IMR-90 (cell line): ENCODE results near the gene FMNL1. TPM values are rescaled to one million over a fixed set of nuclear protein-coding genes. Genes with fewer than 3 reads are reported as not detected.

Source experiments
- ATAC-seq: fragments of 200-7000 bp; cut with Tn5 transposase; 2 replicates; pipeline ENCODE4 v1.9.1; 2020; ENCODE audit warnings: low read depth, mild to moderate bottlenecking, moderate library complexity
- BruUV-seq: library from RNA; stranded (reverse); fragments of 400-500 nt; replicated peaks from 2 replicates; lab custom pipeline; 2021; lab: Mats Ljungman, UMichigan
- CTCF ChIA-PET: fragments of 300-600 bp; formaldehyde crosslinking; extraction: SDS; loops from one replicate; lab custom pipeline; 2021; ENCODE audit warnings: antibody characterized with exemption; lab: Yijun Ruan, JAX
- POLR2A ChIA-PET: fragments of 300-600 bp; sonication (Branson Sonifier 250); formaldehyde crosslinking; loops from one replicate; lab custom pipeline; 2022; ENCODE audit warnings: antibody characterized with exemption; ENCODE audit not compliant: unreplicated experiment; lab: Charles Lee
- DNase-seq: peaks from one replicate; pipeline ENCODE4 v3.0.0; 2013
- H2AFZ ChIP-seq: replicated peaks from 2 replicates; pipeline ENCODE3; 2013; ENCODE audit warnings: low read length, mild to moderate bottlenecking; ENCODE audit not compliant: poor library complexity
- H2AK5ac ChIP-seq: 2 replicates; pipeline ENCODE4 v1.6.1; 2013; ENCODE audit warnings: low read depth, low read length, inconsistent platforms
- H2AK9ac ChIP-seq: replicated peaks from 2 replicates; pipeline ENCODE3; 2013; ENCODE audit warnings: mild to moderate bottlenecking, low read depth, low read length, moderate library complexity; ENCODE audit not compliant: poor library complexity
- H2BK120ac ChIP-seq: 2 replicates; pipeline ENCODE4 v1.6.1; 2013; ENCODE audit warnings: low read depth, low read length, inconsistent platforms
- H2BK15ac ChIP-seq: 3 replicates; pipeline ENCODE4 v1.6.1; 2013; ENCODE audit warnings: low read depth, low read length, inconsistent platforms
- H2BK20ac ChIP-seq: 2 replicates; pipeline ENCODE4 v1.6.1; 2013; ENCODE audit warnings: low read depth, mild to moderate bottlenecking, inconsistent platforms, low read length, moderate library complexity
- H2BK5ac ChIP-seq: 2 replicates; pipeline ENCODE4 v1.6.1; 2013; ENCODE audit warnings: mild to moderate bottlenecking, low read depth, low read length, inconsistent platforms; ENCODE audit not compliant: poor library complexity, severe bottlenecking
- H3K14ac ChIP-seq: replicated peaks from 2 replicates; pipeline ENCODE4 v1.6.1; 2013; ENCODE audit warnings: low read depth, low read length, inconsistent platforms
- H3K18ac ChIP-seq: 2 replicates; pipeline ENCODE4 v1.6.1; 2013; ENCODE audit warnings: low read depth, low read length, control low read depth
- H3K23ac ChIP-seq: 2 replicates; pipeline ENCODE4 v1.6.1; 2013; ENCODE audit warnings: low read depth, low read length, inconsistent platforms
- H3K27ac ChIP-seq: 2 replicates; pipeline ENCODE4 v1.5.1; 2013; ENCODE audit warnings: mild to moderate bottlenecking, control low read depth, low read length; ENCODE audit not compliant: insufficient read depth
- H3K27me3 ChIP-seq: 2 replicates; pipeline ENCODE4 v1.6.1; 2013; ENCODE audit warnings: low read length; ENCODE audit not compliant: control insufficient read depth, insufficient read depth
- H3K36me3 ChIP-seq: 2 replicates; pipeline ENCODE4 v1.6.1; 2013; ENCODE audit warnings: low read length, mixed read lengths; ENCODE audit not compliant: control insufficient read depth, insufficient read depth
- H3K4ac ChIP-seq: 2 replicates; pipeline ENCODE4 v1.6.1; 2013; ENCODE audit warnings: low read depth, low read length, inconsistent platforms
- H3K4me1 ChIP-seq: 2 replicates; pipeline ENCODE4 v1.6.1; 2013; ENCODE audit warnings: low read length, mixed read lengths; ENCODE audit not compliant: control insufficient read depth, insufficient read depth
- H3K4me2 ChIP-seq: 2 replicates; pipeline ENCODE4 v1.6.1; 2013; ENCODE audit warnings: low read depth, mild to moderate bottlenecking, control low read depth, low read length, moderate library complexity
- H3K4me3 ChIP-seq: 2 replicates; pipeline ENCODE4 v1.5.1; 2013; ENCODE audit warnings: low read depth, mild to moderate bottlenecking, control low read depth, low read length, moderate library complexity; ENCODE audit not compliant: insufficient read depth
- H3K56ac ChIP-seq: 2 replicates; pipeline ENCODE4 v1.6.1; 2013; ENCODE audit warnings: low read length, inconsistent platforms; ENCODE audit not compliant: insufficient read depth; ENCODE audit errors: extremely low read depth
- H3K79me1 ChIP-seq, 2 experiments: 2 replicates each; pipeline ENCODE4 v1.6.1; 2013; ENCODE audit warnings: low read length in 2 of 2, inconsistent platforms in 1 of 2, low read depth in 1 of 2
- H3K9ac ChIP-seq: 2 replicates; pipeline ENCODE4 v1.6.1; 2013; ENCODE audit warnings: low read depth, low read length, control low read depth
- H3K9me1 ChIP-seq: 2 replicates; pipeline ENCODE4 v1.6.1; 2013; ENCODE audit warnings: low read length, inconsistent platforms; ENCODE audit not compliant: insufficient read depth
- H3K9me3 ChIP-seq: 2 replicates; pipeline ENCODE4 v1.6.1; 2013; ENCODE audit warnings: low read length; ENCODE audit not compliant: control insufficient read depth, insufficient read depth
- H4K20me1 ChIP-seq: 2 replicates; pipeline ENCODE4 v1.6.1; 2013; ENCODE audit warnings: low read length, inconsistent platforms; ENCODE audit not compliant: insufficient read depth
- H4K5ac ChIP-seq: 2 replicates; pipeline ENCODE4 v1.6.1; 2013; ENCODE audit warnings: mild to moderate bottlenecking, low read depth, low read length, control low read depth
- H4K8ac ChIP-seq, 2 experiments: 2 replicates each; pipeline ENCODE4 v1.6.1; 2013; ENCODE audit warnings: low read depth in 2 of 2, low read length in 2 of 2, control low read depth in 1 of 2, inconsistent platforms in 1 of 2
- H4K91ac ChIP-seq: 2 replicates; pipeline ENCODE4 v1.6.1; 2013; ENCODE audit warnings: low read depth, low read length, inconsistent platforms; ENCODE audit not compliant: insufficient read depth
- BHLHE40 ChIP-seq: fragments of 150-350 bp; IDR thresholded peaks from 2 replicates; pipeline ENCODE4 v1.6.1; 2016; ENCODE audit warnings: mild to moderate bottlenecking, low read depth, low read length
- CHD1 ChIP-seq: IDR thresholded peaks from 2 replicates; pipeline ENCODE4 v1.6.1; 2012; ENCODE audit warnings: low read depth, low read length, improper control_type of control experiment
- MXI1 ChIP-seq: IDR thresholded peaks from 2 replicates; pipeline ENCODE4 v1.6.1; 2012; ENCODE audit warnings: low read depth, mild to moderate bottlenecking, low read length, moderate library complexity, borderline replicate concordance
- POLR2A ChIP-seq: IDR thresholded peaks from 2 replicates; pipeline ENCODE4 v1.6.1; 2012; ENCODE audit warnings: mild to moderate bottlenecking, low read depth, low read length
- RAD21 ChIP-seq: IDR thresholded peaks from 2 replicates; pipeline ENCODE4 v1.6.1; 2012; ENCODE audit warnings: low read length, improper control_type of control experiment
- whole genome bisulfite sequencing, 2 experiments: methylation state at CpG; one replicate each; pipeline versions ENCODE4 v1.1.5 to v1.1.7; 2013; ENCODE audit warnings: missing lambda C conversion rate in 2 of 2; ENCODE audit not compliant: insufficient read length in 1 of 2; ENCODE audit errors: extremely low coverage in 2 of 2; 5-methylcytosine and 5-hydroxymethylcytosine counted together
- dilution Hi-C: fragments of 300-500 bp; cut with HindIII; formaldehyde crosslinking; loops from one replicate; pipeline ENCODE4 v1.14.3; 2018; ENCODE audit warnings: low sequenced_read_pairs; ENCODE audit not compliant: unreplicated experiment
- in situ Hi-C: fragments of 300-500 bp; cut with MboI; formaldehyde crosslinking; loops from 3 replicates; pipeline ENCODE4 v1.14.3; 2019; ENCODE audit warnings: low sequenced_read_pairs, inconsistent platforms, mixed read lengths
- intact Hi-C: fragments of 100-400 bp; cut with micrococcal nuclease; formaldehyde crosslinking; loops from 2 replicates; pipeline ENCODE4 v1.10.0; 2022
- polyA plus RNA-seq, 3 experiments: library from polyadenylated mRNA; depleted of rRNA; stranded (reverse); fragments of >200 nt; gene quantifications; 2 replicates each; pipeline ENCODE4 v1.2.3, GENCODE V29; 2012; ENCODE audit warnings: low replicate concordance in 1 of 3
- total RNA-seq: library from RNA; depleted of rRNA; stranded (reverse); fragments of >200 nt; gene quantifications from 2 replicates; pipeline ENCODE4 v1.2.3, GENCODE V29; 2012
- TF ChIP-seq, protein P1 (sequence below): fragments of 150-350 bp; IDR thresholded peaks from 2 replicates; pipeline ENCODE4 v1.6.1; 2017; ENCODE audit warnings: mild to moderate bottlenecking, antibody characterized with exemption, low read length, low read depth

Gene FMNL1
- total and polyA plus RNA-seq, 2 of the 4 experiments (the other 2 are of a cell fraction) = 0.36 to 2.3 TPM

DNA sequence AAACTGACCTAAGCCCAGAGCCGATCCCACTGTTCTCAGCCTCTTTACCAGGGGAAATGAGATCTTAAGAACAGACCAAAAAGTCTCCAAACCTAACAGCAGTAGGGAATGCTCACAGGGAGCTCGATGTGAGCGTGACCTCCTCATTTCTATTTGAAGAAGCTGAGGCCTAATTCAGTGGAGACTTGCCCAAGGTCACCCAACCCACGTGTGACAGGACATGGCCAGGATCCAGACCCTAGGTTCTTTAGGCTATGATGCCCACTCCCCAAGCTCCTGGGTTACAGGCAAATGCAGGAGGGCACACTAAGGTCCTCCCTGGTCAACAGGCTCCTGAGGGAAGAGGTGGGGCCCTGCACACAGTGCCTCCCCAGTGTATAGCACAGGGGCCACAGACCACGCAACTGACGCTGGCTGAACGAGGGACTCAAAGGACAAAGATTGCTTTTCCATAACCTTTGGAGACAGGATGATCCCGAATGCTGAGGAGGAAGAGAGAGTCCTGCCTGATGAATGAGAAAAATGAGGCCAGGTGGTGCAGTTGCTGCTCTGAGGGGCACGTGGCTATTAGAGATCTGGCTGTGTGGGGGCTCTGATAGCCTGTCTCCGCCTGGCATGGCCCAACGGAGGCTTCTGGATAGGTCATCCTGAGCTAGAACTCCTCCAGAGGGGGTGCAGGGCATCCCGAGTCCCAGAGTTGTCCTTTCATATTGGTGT, 71.2 kb downstream of the FMNL1 start:
- Histone ChIP-seq H2BK20ac (peak overlapping the region; percentile 21; the same call in 1 of the 2 replicates), H3K4me3 (no peak overlapping the region), H3K4me1 (peaks cover 38% of the 10 kb centered on the region), H3K27me3 (no peaks in the 10 kb centered on the region), H3K9me3 (no peaks in the 10 kb centered on the region), H3K4ac (peak overlapping the region; percentile 59), H3K79me1 (peaks cover 43 to 85% of the 10 kb centered on the region in 2 experiments), H2AFZ (peak overlapping the region; percentile 48), H2AK5ac (peak overlapping the region; percentile 83), H3K36me3 (peaks cover 25% of the 10 kb centered on the region), H2BK15ac (0 out of 3 replicates have a peak overlapping the region, but pooled peaks have one; percentile 9), H3K18ac (0 out of 2 replicates have a peak overlapping the region, but pooled peaks have one; percentile 2), H2BK5ac (peak overlapping the region; percentile 11), H3K56ac (no peak overlapping the region), H3K14ac (peak overlapping the region; percentile 66; the same call in 1 of the 2 replicates), H3K9me1 (peaks cover 53% of the 10 kb centered on the region), H3K27ac (peak overlapping the region; percentile 4; the same call in 1 of the 2 replicates), H2BK120ac (no peak overlapping the region; the same call in 1 of the 2 replicates), H3K4me2 (no peak overlapping the region; the same call in 1 of the 2 replicates), H4K5ac (no peak overlapping the region), H3K9ac (no peak overlapping the region), H4K20me1 (peaks cover 72% of the 10 kb centered on the region), H4K8ac (peak overlapping the region in 1 of 2 experiments; percentile 46; a peak in 1 of 4 replicates), H2AK9ac (peak overlapping the region; percentile 60), H3K23ac (peak overlapping the region; percentile 68), H4K91ac (peak overlapping the region; percentile 45; the same call in 1 of the 2 replicates)
- POLR2A ChIA-PET = no interaction called here
- TF ChIP-seq MXI1 = no peak
- TF ChIP-seq, protein P1, sequence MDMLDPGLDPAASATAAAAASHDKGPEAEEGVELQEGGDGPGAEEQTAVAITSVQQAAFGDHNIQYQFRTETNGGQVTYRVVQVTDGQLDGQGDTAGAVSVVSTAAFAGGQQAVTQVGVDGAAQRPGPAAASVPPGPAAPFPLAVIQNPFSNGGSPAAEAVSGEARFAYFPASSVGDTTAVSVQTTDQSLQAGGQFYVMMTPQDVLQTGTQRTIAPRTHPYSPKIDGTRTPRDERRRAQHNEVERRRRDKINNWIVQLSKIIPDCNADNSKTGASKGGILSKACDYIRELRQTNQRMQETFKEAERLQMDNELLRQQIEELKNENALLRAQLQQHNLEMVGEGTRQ = no peak
- no peak for TF ChIP-seq CHD1
- no peak for TF ChIP-seq POLR2A
- no peak for TF ChIP-seq BHLHE40
- no peak for TF ChIP-seq RAD21
- no TSS peak for BruUV-seq
- CTCF ChIA-PET = interaction anchor here (0.5 to 1.6 kb wide), 6 partner anchors 10 to 92 kb away, joined by 3 to 7 read pairs (median 4); no protein-coding TSS in a partner anchor
- WGBS, 2 experiments = 75% methylated on average over 4 of the region's 12 CpGs; no CpG with 5 or more reads in 1 of the 2 experiments
- intact Hi-C loops (loop anchor here (5.0 kb wide), 1 partner anchor 94 kb away; no protein-coding TSS in a partner anchor), in situ Hi-C loops (no loop called here), dilution Hi-C loops (no loop called here)
- DNase-seq (no peak), ATAC-seq (no peak)
